Ishikawa (cell line): ENCODE measurements around the gene FXYD3.

Source experiments
- CEBPB ChIP-seq: IDR thresholded peaks from 2 replicates; pipeline ENCODE4 v1.6.1; 2012
- CREB1 ChIP-seq: IDR thresholded peaks from 2 replicates; pipeline ENCODE4 v1.6.1; 2012; ENCODE audit warnings: low read depth
- EGR1 ChIP-seq: IDR thresholded peaks from 2 replicates; pipeline ENCODE4 v1.6.1; 2012
- EP300 ChIP-seq: IDR thresholded peaks from 2 replicates; pipeline ENCODE4 v1.6.1; 2012; ENCODE audit warnings: borderline replicate concordance
- FOXM1 ChIP-seq: IDR thresholded peaks from 2 replicates; pipeline ENCODE4 v1.6.1; 2012; ENCODE audit warnings: low read depth, borderline replicate concordance
- NFIC ChIP-seq: IDR thresholded peaks from 2 replicates; pipeline ENCODE4 v1.6.1; 2012
- RAD21 ChIP-seq: IDR thresholded peaks from 2 replicates; pipeline ENCODE4 v1.6.1; 2012; ENCODE audit warnings: low read depth
- TAF1 ChIP-seq: IDR thresholded peaks from 2 replicates; pipeline ENCODE4 v1.6.1; 2012; ENCODE audit warnings: low read depth, mild to moderate bottlenecking
- TCF12 ChIP-seq: IDR thresholded peaks from 2 replicates; pipeline ENCODE4 v1.6.1; 2012; ENCODE audit warnings: low read depth
- TEAD4 ChIP-seq: IDR thresholded peaks from 2 replicates; pipeline ENCODE4 v1.6.1; 2012
- YY1 ChIP-seq: IDR thresholded peaks from 2 replicates; pipeline ENCODE4 v1.6.1; 2012; ENCODE audit warnings: low read depth
- ZBTB7A ChIP-seq: IDR thresholded peaks from 2 replicates; pipeline ENCODE4 v1.6.1; 2012; ENCODE audit warnings: low read depth
- TF ChIP-seq, protein P1 (sequence below): IDR thresholded peaks from 2 replicates; pipeline ENCODE4 v1.6.1; 2012
- TF ChIP-seq, protein P2 (sequence below): IDR thresholded peaks from 2 replicates; pipeline ENCODE4 v1.6.1; 2012
- TF ChIP-seq, protein P3 (sequence below): IDR thresholded peaks from 2 replicates; pipeline ENCODE4 v1.6.1; 2012; ENCODE audit warnings: low read depth, mild to moderate bottlenecking

FXYD3 gene

DNA sequence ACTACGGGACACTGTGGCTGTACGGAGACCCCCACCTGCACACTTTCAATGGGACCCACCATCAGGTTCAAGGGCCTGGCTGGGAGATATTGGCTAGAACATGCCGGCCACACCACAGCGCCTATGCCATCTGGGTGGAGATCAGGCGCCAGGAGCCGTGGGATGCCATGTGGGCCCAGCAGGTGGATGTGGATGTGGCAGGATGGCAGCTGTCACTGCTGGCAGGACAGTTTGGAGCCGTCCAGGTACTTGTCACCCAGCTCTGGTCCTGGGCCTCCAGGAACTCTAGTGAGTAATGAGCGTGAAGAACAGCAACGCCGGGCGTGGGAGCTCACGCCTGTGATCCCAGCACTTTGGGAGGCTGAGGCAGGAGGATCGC, 15.7 kb upstream of the FXYD3 start:
- TF ChIP-seq, protein P1, sequence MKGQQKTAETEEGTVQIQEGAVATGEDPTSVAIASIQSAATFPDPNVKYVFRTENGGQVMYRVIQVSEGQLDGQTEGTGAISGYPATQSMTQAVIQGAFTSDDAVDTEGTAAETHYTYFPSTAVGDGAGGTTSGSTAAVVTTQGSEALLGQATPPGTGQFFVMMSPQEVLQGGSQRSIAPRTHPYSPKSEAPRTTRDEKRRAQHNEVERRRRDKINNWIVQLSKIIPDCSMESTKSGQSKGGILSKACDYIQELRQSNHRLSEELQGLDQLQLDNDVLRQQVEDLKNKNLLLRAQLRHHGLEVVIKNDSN, result no peak
- TF ChIP-seq, protein P2, sequence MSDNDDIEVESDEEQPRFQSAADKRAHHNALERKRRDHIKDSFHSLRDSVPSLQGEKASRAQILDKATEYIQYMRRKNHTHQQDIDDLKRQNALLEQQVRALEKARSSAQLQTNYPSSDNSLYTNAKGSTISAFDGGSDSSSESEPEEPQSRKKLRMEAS, result no peak
- TF ChIP-seq CEBPB (no peak), EGR1 (no peak), EP300 (no peak), FOXM1 (no peak), RAD21 (no peak), TCF12 (no peak), TAF1 (no peak)

DNA sequence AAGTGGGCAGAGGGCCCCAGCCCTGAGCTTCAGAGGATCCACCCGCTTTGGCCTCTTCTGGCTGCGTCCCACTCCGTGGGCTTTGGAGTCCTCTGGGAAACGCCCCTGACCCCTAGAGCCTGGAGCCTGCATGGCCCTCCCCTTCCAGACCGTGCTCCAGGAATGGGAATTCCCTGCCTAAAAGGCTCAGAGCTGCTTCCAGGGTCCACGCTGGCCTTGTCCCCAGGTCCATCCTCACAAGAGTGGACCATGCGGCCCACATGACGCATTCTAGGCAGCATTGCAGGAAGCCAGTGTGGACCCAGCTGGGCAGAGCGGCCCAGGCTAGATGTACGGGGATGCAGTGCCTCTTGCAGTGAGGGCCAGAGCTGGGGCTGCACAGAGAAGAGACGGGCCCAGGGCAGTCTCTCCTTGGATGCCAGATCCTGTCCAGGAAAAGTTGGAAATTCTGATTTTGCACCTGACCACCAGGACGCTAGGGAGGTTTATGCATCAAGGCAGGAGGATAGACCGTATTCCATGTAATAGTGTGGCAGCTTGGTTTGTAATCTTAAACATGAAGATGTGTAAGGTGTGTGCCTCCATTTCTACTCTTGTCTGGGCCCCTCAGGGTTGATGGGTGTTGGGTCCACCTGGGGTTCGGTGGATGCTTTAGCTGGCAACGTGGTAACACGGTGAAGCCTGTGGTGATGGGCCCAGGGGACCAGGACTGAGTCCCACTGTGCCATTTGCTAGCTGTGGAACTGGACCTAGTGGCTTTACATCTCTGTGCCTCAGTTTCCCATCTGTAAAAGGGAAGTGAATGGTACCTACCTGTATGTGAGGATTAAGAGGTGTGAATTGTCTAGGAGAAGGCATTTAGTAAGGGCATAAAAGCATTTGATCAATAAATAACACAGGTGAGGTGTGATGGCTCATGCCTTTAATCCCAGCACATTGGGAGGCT, 14.8 kb upstream of the FXYD3 start:
- no peak for TF ChIP-seq TEAD4
- TF ChIP-seq, protein P1, result no peak
- TF ChIP-seq, protein P3, sequence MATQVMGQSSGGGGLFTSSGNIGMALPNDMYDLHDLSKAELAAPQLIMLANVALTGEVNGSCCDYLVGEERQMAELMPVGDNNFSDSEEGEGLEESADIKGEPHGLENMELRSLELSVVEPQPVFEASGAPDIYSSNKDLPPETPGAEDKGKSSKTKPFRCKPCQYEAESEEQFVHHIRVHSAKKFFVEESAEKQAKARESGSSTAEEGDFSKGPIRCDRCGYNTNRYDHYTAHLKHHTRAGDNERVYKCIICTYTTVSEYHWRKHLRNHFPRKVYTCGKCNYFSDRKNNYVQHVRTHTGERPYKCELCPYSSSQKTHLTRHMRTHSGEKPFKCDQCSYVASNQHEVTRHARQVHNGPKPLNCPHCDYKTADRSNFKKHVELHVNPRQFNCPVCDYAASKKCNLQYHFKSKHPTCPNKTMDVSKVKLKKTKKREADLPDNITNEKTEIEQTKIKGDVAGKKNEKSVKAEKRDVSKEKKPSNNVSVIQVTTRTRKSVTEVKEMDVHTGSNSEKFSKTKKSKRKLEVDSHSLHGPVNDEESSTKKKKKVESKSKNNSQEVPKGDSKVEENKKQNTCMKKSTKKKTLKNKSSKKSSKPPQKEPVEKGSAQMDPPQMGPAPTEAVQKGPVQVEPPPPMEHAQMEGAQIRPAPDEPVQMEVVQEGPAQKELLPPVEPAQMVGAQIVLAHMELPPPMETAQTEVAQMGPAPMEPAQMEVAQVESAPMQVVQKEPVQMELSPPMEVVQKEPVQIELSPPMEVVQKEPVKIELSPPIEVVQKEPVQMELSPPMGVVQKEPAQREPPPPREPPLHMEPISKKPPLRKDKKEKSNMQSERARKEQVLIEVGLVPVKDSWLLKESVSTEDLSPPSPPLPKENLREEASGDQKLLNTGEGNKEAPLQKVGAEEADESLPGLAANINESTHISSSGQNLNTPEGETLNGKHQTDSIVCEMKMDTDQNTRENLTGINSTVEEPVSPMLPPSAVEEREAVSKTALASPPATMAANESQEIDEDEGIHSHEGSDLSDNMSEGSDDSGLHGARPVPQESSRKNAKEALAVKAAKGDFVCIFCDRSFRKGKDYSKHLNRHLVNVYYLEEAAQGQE, result no peak

DNA sequence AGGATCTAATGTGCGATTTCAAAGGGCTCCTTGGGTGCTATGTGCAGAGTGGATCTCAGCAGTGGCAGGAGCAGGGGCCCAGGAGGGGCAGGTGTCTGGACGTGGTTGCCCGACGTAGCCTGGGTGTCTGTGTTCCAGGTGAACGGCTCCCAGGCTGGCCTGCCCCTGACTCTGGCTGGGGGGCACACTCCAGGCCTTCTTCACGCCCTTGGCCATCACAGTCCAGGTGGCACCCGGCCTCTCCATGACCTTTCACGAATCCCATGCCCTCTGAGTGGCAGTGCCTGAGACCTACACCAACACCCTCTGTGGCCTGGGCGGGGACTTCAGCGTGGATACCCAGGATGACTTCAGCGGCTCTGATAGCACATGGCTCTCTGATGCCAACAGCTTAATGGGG, 11.3 kb upstream of the FXYD3 start:
- TF ChIP-seq, protein P1, result no peak
- no peak for TF ChIP-seq YY1
- TF ChIP-seq ZBTB7A, result no peak
- no peak for TF ChIP-seq FOXM1
- no peak for TF ChIP-seq TEAD4
- no peak for TF ChIP-seq CEBPB
- TF ChIP-seq EGR1, result no peak
- TF ChIP-seq TAF1, result no peak
- no peak for TF ChIP-seq EP300
- TF ChIP-seq, protein P3, result no peak
- no peak for TF ChIP-seq RAD21
- TF ChIP-seq TCF12, result no peak
- no peak for TF ChIP-seq NFIC
- TF ChIP-seq, protein P2, result no peak
- no peak for TF ChIP-seq CREB1

DNA sequence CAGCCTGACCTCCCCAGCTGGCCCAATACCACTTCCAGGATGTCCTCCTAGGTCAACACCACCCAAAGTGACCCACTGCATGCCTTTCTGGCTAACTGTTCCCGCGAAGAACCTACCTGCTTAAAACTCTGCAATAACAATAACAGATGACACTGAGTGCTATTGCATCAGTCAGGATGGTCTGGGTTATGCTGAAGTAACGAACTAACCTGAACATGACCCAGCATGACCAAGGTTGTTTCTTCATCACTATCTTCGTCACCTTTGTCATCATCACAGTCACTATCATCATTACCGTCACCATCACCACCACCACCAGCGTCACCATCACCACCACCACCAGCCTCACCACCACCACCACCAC, 10.6 kb upstream of the FXYD3 start:
- TF ChIP-seq, protein P2, result no peak
- TF ChIP-seq, protein P1, result no peak
- TF ChIP-seq EP300 (no peak), EGR1 (no peak), TAF1 (no peak), RAD21 (no peak), YY1 (no peak), TEAD4 (no peak)

DNA sequence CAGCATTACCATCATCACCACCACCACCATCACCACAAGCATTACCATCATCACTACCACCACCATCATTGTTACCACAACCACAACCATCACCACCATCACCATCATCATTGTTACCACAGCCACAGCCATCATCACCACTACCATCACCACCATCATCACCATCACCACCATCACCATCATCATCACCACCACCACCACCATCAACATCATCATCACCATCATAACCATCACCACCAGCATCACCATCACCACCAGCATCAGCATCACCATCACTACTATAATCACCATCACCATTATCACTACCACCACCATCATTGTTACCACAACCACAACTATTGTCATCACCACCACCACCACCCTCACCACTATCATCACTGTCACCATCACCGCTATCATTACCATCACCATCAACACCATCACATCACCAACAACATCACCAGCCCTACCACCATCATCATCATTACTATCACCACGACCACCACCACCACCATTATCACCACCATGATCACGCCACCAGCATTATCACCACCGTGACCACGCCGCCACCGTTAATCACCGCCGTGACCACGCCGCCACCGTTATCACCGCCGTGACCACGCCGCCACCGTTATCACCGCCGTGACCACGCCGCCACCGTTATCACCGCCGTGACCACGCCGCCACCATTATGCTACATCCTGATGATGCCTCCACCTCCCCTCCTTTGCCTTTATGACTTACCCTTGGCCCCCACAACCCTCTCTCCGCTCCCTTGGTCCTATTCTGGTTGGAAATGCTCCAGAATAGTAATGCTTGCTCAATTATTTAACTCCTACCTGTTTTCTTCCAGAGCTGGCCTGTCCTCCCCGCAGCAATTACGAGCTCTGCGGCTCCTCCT, 10.0 kb upstream of the FXYD3 start:
- TF ChIP-seq TCF12 (no peak), RAD21 (no peak), EGR1 (no peak), TAF1 (no peak), YY1 (no peak), CREB1 (no peak), CEBPB (no peak)
- TF ChIP-seq, protein P2, result no peak
- TF ChIP-seq, protein P1, result no peak
